Transverse colon (tissue), 4 donors: ENCODE measurements around the gene TMEM151A. TPM values are rescaled to one million over a fixed set of nuclear protein-coding genes. Genes with fewer than 3 reads are reported as not detected.

ENCODE experiments used
- DNase-seq: peaks from one replicate; pipeline ENCODE4 v3.0.0-alpha.2; 2019
- H3K27ac ChIP-seq, 4 donors: fragments of 200-600 bp; sonication (generic); 2 replicates each; pipeline ENCODE4 v1.5.1; 2016 to 2018; ENCODE audit warnings: inconsistent platforms in 4 of 4
- H3K27me3 ChIP-seq: fragments of 200-600 bp; sonication (generic); 2 replicates; pipeline ENCODE4 v1.5.1; 2017; ENCODE audit warnings: inconsistent platforms
- H3K36me3 ChIP-seq, 4 donors: fragments of 200-600 bp; sonication (generic); 2 replicates each; pipeline ENCODE4 v1.5.1; 2017 to 2019; ENCODE audit warnings: inconsistent platforms in 4 of 4
- H3K4me1 ChIP-seq, 4 donors: fragments of 200-600 bp; sonication (generic); 2 replicates each; pipeline ENCODE4 v1.5.1; 2017 to 2020; ENCODE audit warnings: inconsistent platforms in 4 of 4
- H3K4me3 ChIP-seq, 4 donors: fragments of 200-600 bp; sonication (generic); 1 replicate in 1 of 4; 2 replicates in 3 of 4; pipeline versions ENCODE4 v1.5.1 to v1.6.1; 2017 to 2019; ENCODE audit warnings: inconsistent platforms in 4 of 4
- H3K9me3 ChIP-seq, 2 donors: fragments of 200-600 bp; sonication (generic); 2 replicates each; pipeline ENCODE4 v1.5.1; 2017 to 2019; ENCODE audit warnings: inconsistent platforms in 2 of 2
- CTCF ChIP-seq, 5 experiments: fragments of 200-600 bp in 3 of 5; fragments of 450-650 bp in 2 of 5; sonication (generic) in 3 of 5; IDR thresholded peaks; 1 replicate in 2 of 5; 2 replicates in 3 of 5; pipeline ENCODE4 v1.5.1; 2016 to 2017; ENCODE audit warnings: antibody characterized with exemption in 5 of 5, inconsistent platforms in 3 of 5, mild to moderate bottlenecking in 2 of 5, moderate library complexity in 1 of 5
- EP300 ChIP-seq: sonication (generic); formaldehyde crosslinking; IDR thresholded peaks from one replicate; pipeline ENCODE4 v1.6.1; 2017; ENCODE audit warnings: antibody characterized with exemption, low read depth
- POLR2A ChIP-seq: fragments of 450-650 bp; IDR thresholded peaks from one replicate; pipeline ENCODE4 v1.6.1; 2016; ENCODE audit warnings: antibody characterized with exemption, mild to moderate bottlenecking, moderate library complexity
- POLR2AphosphoS5 ChIP-seq, 3 donors: sonication (generic); formaldehyde crosslinking; IDR thresholded peaks; one replicate each; pipeline ENCODE4 v1.6.1; 2016; ENCODE audit warnings: antibody characterized with exemption in 3 of 3
- WGBS, 2 donors: methylation state at CpG; one replicate each; pipeline ENCODE4 v1.1.5; 2018; ENCODE audit warnings: low coverage in 1 of 2; 5-methylcytosine and 5-hydroxymethylcytosine counted together
- in situ Hi-C, 4 donors: fragments of 200-750 bp; cut with MboI; loops; one replicate each; pipeline versions ENCODE4 v1.15.0 to v1.15.1; 2017; ENCODE audit warnings: low sequenced_read_pairs in 3 of 4, low pct_ligation_motif_present in 1 of 4, low pct_unique_long_range_greater_than_20kb in 1 of 4
- intact Hi-C: fragments of 100-400 bp; cut with DNase I; formaldehyde crosslinking; loops from one replicate; pipeline ENCODE4 v1.15.1; 2023; ENCODE audit warnings: low total_unique reads
- total RNA-seq, 4 donors: library from RNA; depleted of rRNA; stranded (reverse); fragments of >200 nt; gene quantifications; one replicate each; pipeline ENCODE4 v1.1.0, GENCODE V29; 2016

Gene TMEM151A
- total RNA-seq, 4 donors from 2014 or later: 0.55 to 0.75 TPM; not detected in 2

- 81 to 100% methylated on average over 3 to 16 of the region's 18 CpGs for WGBS, 2 donors
- no peak overlapping the region for H3K4me3 ChIP-seq
- no peaks in the 10 kb centered on the region for H3K27me3 ChIP-seq
- H3K27ac ChIP-seq: no peak overlapping the region
- no peaks in the 10 kb centered on the region for H3K9me3 ChIP-seq
- DNase-seq: no peak
- in situ Hi-C loops (no loop called here), intact Hi-C loops (no loop called here)
- no peaks in the 10 kb centered on the region for H3K36me3 ChIP-seq
- TF ChIP-seq POLR2A (no peak), CTCF (IDR thresholded peaks at IDR 0.05) (no peak), EP300 (no peak), POLR2AphosphoS5 (IDR thresholded peaks at IDR 0.05) (no peak)
- H3K4me1 ChIP-seq: peaks cover 16 to 38% (median 29%) of the 10 kb centered on the region in 4 donors
Measured at GRCh38 chr11:66332371-66333219, 40.9 kb downstream of the TMEM151A start.

GRCh38 chr11:66333220-66333877 is 41.7 kb downstream of the TMEM151A start:
- Histone ChIP-seq H3K36me3 (no peaks in the 10 kb centered on the region), H3K4me3 (no peak overlapping the region), H3K27ac (no peak overlapping the region), H3K9me3 (no peaks in the 10 kb centered on the region), H3K4me1 (peaks cover 16 to 33% (median 26%) of the 10 kb centered on the region in 4 donors), H3K27me3 (no peaks in the 10 kb centered on the region)
- in situ Hi-C loops: no loop called here
- no peak for DNase-seq
- 93% methylated on average over 17 of the region's 19 CpGs; no CpG with 5 or more reads in 1 of the 2 donors for WGBS, 2 donors
- intact Hi-C loops: no loop called here
- TF ChIP-seq CTCF (IDR thresholded peaks at IDR 0.05) (no peak), POLR2AphosphoS5 (IDR thresholded peaks at IDR 0.05) (no peak), EP300 (no peak), POLR2A (no peak)

DNA sequence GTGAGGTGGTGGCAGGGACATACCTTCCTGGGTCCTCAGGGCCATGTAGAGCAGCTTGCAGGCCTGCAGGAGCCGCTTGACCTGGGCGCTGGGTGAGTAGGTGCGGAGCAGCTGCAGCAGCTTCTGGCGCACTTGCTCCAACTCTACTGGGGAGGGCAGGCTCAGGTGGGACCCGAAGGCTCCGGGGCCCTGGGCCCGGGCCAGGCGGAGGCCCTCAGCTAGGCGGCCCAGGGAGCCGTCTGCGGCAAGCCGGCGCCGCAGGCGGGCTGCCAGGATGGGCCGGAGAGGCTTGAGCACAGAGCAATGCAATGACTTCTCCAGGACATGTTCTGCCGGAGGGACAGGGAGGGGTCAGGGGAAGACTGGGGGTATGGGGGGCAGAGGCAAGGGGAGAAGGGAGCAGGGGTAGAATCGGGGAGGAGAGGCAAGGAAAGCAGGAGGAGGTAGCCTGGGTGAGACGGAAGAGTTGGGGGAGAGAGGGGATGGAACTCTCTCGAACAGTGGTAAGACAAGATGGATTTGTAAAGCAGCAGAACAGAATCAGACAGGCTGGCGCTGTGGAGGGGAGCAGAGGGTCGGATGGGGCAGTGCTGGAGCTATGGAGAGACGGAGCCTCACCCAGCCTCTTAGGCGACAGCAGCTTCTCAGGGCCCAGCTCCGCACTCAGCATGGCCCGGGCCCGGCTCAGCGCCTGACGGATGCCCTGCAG is 42.4 kb downstream of the TMEM151A start:
- TF ChIP-seq POLR2A (no peak), POLR2AphosphoS5 (IDR thresholded peaks at IDR 0.05) (no peak)
- Histone ChIP-seq H3K36me3 (no peaks in the 10 kb centered on the region), H3K9me3 (no peaks in the 10 kb centered on the region), H3K27ac (no peak overlapping the region), H3K27me3 (no peaks in the 10 kb centered on the region), H3K4me1 (peaks cover 12 to 26% (median 21%) of the 10 kb centered on the region in 4 donors), H3K4me3 (no peak overlapping the region)
- intact Hi-C loops (no loop called here), in situ Hi-C loops (no loop called here)
- DNase-seq: no peak
- WGBS, 2 donors: 90% methylated on average over 29 of the region's 29 CpGs; no CpG with 5 or more reads in 1 of the 2 donors

DNA sequence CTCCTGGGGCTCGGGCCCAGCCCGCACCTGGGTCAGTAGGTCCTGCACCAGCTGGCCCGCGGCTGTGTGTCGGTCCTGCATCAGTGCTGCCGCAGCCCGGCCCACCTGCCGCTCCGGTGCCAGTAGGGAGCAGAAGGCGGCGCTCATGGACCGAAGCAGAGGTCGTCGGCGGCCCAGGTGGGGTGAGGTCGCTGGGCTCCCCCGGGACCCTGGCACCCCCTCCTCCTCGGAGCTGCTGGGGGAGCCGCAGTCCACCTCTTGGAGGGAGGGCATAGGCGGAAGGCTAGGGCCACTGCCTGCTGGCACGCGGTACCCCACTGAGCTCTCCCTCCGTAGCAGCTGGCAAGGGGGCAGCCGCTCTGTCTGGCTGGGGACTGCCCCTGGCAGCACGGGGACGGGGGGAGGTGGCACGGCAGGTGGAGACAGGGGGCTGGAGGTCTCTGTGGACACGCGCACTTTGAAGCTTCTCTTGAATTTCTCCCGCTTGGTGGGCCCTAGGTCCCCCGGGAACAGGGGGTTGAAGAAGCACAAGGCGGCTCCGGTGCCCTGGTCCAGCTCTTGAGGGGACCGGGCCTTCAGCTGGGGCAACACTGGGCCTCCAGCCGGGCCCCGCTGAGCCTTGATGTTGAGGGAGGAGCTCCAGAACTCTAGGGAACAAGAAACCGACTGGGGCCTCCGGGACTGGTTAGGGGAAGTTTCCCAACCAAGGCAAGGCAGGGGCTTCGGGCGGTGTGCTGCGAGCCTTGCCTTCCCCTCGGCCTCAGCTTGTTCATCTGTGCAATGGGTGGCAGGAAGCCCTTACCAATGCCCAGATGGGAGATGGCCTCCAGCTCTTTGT is 43.1 kb downstream of the TMEM151A start:
- TF ChIP-seq POLR2AphosphoS5 (IDR thresholded peaks at IDR 0.05) (no peak), CTCF (IDR thresholded peaks at IDR 0.05) (no peak), POLR2A (no peak), EP300 (no peak)
- intact Hi-C loops: no loop called here
- Histone ChIP-seq H3K27me3 (no peaks in the 10 kb centered on the region), H3K27ac (no peak overlapping the region), H3K9me3 (no peaks in the 10 kb centered on the region), H3K4me1 (peaks cover 12 to 26% (median 21%) of the 10 kb centered on the region in 4 donors), H3K4me3 (peak overlapping the region in 1 of 4 donors; percentile 65), H3K36me3 (no peaks in the 10 kb centered on the region)
- WGBS, 2 donors: 85% methylated on average over 34 of the region's 42 CpGs; no CpG with 5 or more reads in 1 of the 2 donors
- in situ Hi-C loops: no loop called here
- DNase-seq: no peak
